HepG2 (cell line): Measurements from ENCODE around the gene FDXR. TPM values are rescaled to one million over a fixed set of nuclear protein-coding genes. Genes with fewer than 3 reads are reported as not detected.
A peak's percentile ranks its signal among the peaks of the same experiment; 100 is the strongest.

Source experiments
- DMAP1 ChIP-seq: IDR thresholded peaks from 2 replicates; pipeline ENCODE4 v1.6.1; 2016
- GATAD1 ChIP-seq: IDR thresholded peaks from 2 replicates; pipeline ENCODE4 v1.6.1; 2016; ENCODE audit warnings: missing genetic modification reagents, missing compliant biosample characterization
- KLF6 ChIP-seq: IDR thresholded peaks from 2 replicates; pipeline ENCODE4 v1.8.0; 2016; ENCODE audit warnings: missing biosample characterization, missing genetic modification reagents
- KLF9 ChIP-seq: IDR thresholded peaks from 2 replicates; pipeline ENCODE4 v1.6.1; 2016; ENCODE audit warnings: low read depth
- NFKBIZ ChIP-seq: IDR thresholded peaks from 2 replicates; pipeline ENCODE4 v1.6.1; 2018; ENCODE audit warnings: missing genetic modification reagents, missing compliant biosample characterization
- NR2F1 ChIP-seq, 2 experiments: fragments of 450-650 bp in 1 of 2; formaldehyde crosslinking in 1 of 2; IDR thresholded peaks; 2 replicates each; pipeline versions ENCODE4 v1.5.0 to v1.6.1; 2016 to 2020; ENCODE audit warnings: mild to moderate bottlenecking in 1 of 2, missing compliant biosample characterization in 1 of 2, missing genetic modification reagents in 1 of 2, moderate library complexity in 1 of 2
- POLR2AphosphoS5 ChIP-seq: IDR thresholded peaks from 2 replicates; pipeline ENCODE4 v1.6.1; 2012; ENCODE audit warnings: low read depth, low read length
- POLR2G ChIP-seq: fragments of 200-400 bp; formaldehyde crosslinking; IDR thresholded peaks from 2 replicates; pipeline ENCODE4 v1.6.1; 2018; ENCODE audit warnings: mild to moderate bottlenecking, low read depth, low read length, moderate library complexity
- REL ChIP-seq: sonication (generic); formaldehyde crosslinking; conservative IDR thresholded peaks from 2 replicates; pipeline ENCODE4 v1.8.0; 2022; ENCODE audit warnings: mild to moderate bottlenecking, missing genetic modification reagents, moderate library complexity
- SIX1 ChIP-seq: sonication (generic); formaldehyde crosslinking; IDR thresholded peaks from 2 replicates; pipeline ENCODE4 v1.4.0; 2020; ENCODE audit warnings: missing genetic modification reagents, borderline replicate concordance
- ZMYM2 ChIP-seq: sonication (generic); formaldehyde crosslinking; IDR thresholded peaks from 2 replicates; pipeline ENCODE4 v1.8.0; 2022; ENCODE audit warnings: mild to moderate bottlenecking, missing genetic modification reagents
- ZNF207 ChIP-seq: fragments of 450-650 bp; IDR thresholded peaks from 2 replicates; pipeline ENCODE4 v1.6.1; 2016; ENCODE audit warnings: antibody characterized with exemption, borderline replicate concordance
- ZNF501 ChIP-seq: sonication (generic); formaldehyde crosslinking; IDR thresholded peaks from 2 replicates; pipeline ENCODE4 v1.5.1; 2020; ENCODE audit warnings: mild to moderate bottlenecking, moderate library complexity, missing genetic modification reagents
- ZNF619 ChIP-seq: sonication (generic); formaldehyde crosslinking; IDR thresholded peaks from 2 replicates; pipeline ENCODE4 v1.4.0; 2020; ENCODE audit warnings: mild to moderate bottlenecking, missing genetic modification reagents
- ZNF775 ChIP-seq: sonication (generic); formaldehyde crosslinking; IDR thresholded peaks from 2 replicates; pipeline ENCODE4 v1.4.0; 2020; ENCODE audit warnings: missing genetic modification reagents, mild to moderate bottlenecking, moderate library complexity, borderline replicate concordance
- ZNF850 ChIP-seq: sonication (generic); formaldehyde crosslinking; conservative IDR thresholded peaks from 2 replicates; pipeline ENCODE4 v1.9.0; 2021; ENCODE audit warnings: mild to moderate bottlenecking, missing genetic modification reagents
- polyA plus RNA-seq, 8 experiments: library from polyadenylated mRNA; depleted of rRNA in 3 of 8; stranded (reverse) in 7 of 8; unstranded in 1 of 8; fragments of >200 nt; fragmentation: Illumina TruSeq in 4 of 8; extraction: Trizol in 4 of 8; gene quantifications; 2 replicates each; pipeline versions ENCODE4 v1.2.1 to v1.2.3, GENCODE V29; 2011 to 2016; ENCODE audit warnings: low read depth in 4 of 8, missing spikeins in 1 of 8, mixed read lengths in 1 of 8; ENCODE audit not compliant: insufficient read depth in 1 of 8
- total RNA-seq, 5 experiments: library from RNA; depleted of rRNA; stranded (reverse); fragments of >200 nt; fragmentation: Illumina TruSeq; extraction: Trizol; gene quantifications; 2 replicates each; pipeline ENCODE4 v1.2.3, GENCODE V29; 2016; ENCODE audit warnings: low read depth in 1 of 5
- TF ChIP-seq, protein P1 (sequence below): sonication (generic); formaldehyde crosslinking; IDR thresholded peaks from 2 replicates; pipeline ENCODE4 v1.8.0; 2023; ENCODE audit warnings: mild to moderate bottlenecking, missing genetic modification reagents
- TF ChIP-seq, protein P2 (sequence below): IDR thresholded peaks from 2 replicates; pipeline ENCODE4 v1.6.1; 2018; ENCODE audit warnings: missing genetic modification reagents, mild to moderate bottlenecking, missing compliant biosample characterization
- TF ChIP-seq, protein P3 (sequence below): sonication (generic); formaldehyde crosslinking; IDR thresholded peaks from 2 replicates; pipeline ENCODE4 v1.5.1; 2020; ENCODE audit warnings: mild to moderate bottlenecking, missing genetic modification reagents, moderate library complexity
- TF ChIP-seq, protein P4 (sequence below), 2 experiments: IDR thresholded peaks; 2 replicates each; pipeline ENCODE4 v1.6.1; 2011 to 2012; ENCODE audit warnings: low read length in 2 of 2, borderline replicate concordance in 1 of 2, low read depth in 1 of 2, mild to moderate bottlenecking in 1 of 2, moderate library complexity in 1 of 2

The FDXR gene
- total and polyA plus RNA-seq, 2 of the 13 experiments (the other 11 are each of a cell fraction or from before 2014, with no cell fraction given) = 23.4 to 116 TPM

DNA sequence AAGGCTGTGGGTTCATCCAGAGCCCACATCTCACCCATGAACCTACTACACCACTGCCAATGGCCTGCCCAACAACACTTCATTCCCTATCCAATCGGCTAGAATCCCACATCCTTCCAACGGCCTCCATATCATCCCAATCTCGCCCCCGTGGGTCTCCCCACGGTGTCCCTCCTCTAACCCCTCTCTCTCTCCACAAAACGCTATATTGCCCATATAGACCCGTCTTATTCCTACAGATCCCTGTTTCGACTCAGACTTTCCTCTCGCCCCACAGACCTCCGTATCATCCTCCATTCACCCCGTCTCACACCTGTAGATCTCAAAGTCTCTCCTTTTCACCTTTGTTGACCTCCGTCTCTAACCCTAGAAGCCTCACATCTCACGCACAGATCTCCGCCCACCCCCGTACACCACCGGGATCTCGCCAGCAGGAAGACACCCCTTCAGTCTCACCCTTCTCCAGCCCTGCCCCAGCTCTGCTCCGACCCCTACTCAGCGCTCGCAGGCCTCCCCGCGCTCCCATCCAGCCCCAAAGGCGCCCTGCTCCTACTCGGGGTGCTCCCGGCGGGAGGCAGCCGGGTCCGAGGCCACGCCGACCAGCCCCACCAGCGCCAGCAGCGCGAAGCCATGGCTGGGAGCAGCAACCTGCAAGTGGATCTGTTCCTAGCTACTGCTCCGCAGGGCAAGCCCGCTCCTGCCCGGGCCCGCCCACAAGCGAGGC is at the start of gene FDXR (continued):
- no peak for TF ChIP-seq ZMYM2
- peak in 1 of 2 experiments; percentile 26; a peak in 1 of 4 replicates for TF ChIP-seq NR2F1 (CRISPR knock-in tag; IDR thresholded peaks at IDR 0.05)
- TF ChIP-seq ZNF207 = no peak
- TF ChIP-seq POLR2AphosphoS5 = peak; percentile 98
- TF ChIP-seq SIX1 (CRISPR knock-in tag) = no peak
- TF ChIP-seq GATAD1 (CRISPR knock-in tag) = no peak
- TF ChIP-seq, protein P1, sequence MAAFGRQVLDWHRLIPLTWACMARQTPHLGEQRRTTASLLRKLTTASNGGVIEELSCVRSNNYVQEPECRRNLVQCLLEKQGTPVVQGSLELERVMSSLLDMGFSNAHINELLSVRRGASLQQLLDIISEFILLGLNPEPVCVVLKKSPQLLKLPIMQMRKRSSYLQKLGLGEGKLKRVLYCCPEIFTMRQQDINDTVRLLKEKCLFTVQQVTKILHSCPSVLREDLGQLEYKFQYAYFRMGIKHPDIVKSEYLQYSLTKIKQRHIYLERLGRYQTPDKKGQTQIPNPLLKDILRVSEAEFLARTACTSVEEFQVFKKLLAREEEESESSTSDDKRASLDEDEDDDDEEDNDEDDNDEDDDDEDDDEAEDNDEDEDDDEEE (CRISPR knock-in tag) = no peak
- TF ChIP-seq, protein P2, sequence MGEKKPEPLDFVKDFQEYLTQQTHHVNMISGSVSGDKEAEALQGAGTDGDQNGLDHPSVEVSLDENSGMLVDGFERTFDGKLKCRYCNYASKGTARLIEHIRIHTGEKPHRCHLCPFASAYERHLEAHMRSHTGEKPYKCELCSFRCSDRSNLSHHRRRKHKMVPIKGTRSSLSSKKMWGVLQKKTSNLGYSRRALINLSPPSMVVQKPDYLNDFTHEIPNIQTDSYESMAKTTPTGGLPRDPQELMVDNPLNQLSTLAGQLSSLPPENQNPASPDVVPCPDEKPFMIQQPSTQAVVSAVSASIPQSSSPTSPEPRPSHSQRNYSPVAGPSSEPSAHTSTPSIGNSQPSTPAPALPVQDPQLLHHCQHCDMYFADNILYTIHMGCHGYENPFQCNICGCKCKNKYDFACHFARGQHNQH (CRISPR knock-in tag) = peak; percentile 52
- peak; percentile 6; the same call in 1 of the 2 replicates for TF ChIP-seq KLF9
- peak; percentile 84; the same call in 1 of the 2 replicates for TF ChIP-seq KLF6 (CRISPR knock-in tag)
- TF ChIP-seq NFKBIZ = peak; percentile 70
- TF ChIP-seq, protein P3, sequence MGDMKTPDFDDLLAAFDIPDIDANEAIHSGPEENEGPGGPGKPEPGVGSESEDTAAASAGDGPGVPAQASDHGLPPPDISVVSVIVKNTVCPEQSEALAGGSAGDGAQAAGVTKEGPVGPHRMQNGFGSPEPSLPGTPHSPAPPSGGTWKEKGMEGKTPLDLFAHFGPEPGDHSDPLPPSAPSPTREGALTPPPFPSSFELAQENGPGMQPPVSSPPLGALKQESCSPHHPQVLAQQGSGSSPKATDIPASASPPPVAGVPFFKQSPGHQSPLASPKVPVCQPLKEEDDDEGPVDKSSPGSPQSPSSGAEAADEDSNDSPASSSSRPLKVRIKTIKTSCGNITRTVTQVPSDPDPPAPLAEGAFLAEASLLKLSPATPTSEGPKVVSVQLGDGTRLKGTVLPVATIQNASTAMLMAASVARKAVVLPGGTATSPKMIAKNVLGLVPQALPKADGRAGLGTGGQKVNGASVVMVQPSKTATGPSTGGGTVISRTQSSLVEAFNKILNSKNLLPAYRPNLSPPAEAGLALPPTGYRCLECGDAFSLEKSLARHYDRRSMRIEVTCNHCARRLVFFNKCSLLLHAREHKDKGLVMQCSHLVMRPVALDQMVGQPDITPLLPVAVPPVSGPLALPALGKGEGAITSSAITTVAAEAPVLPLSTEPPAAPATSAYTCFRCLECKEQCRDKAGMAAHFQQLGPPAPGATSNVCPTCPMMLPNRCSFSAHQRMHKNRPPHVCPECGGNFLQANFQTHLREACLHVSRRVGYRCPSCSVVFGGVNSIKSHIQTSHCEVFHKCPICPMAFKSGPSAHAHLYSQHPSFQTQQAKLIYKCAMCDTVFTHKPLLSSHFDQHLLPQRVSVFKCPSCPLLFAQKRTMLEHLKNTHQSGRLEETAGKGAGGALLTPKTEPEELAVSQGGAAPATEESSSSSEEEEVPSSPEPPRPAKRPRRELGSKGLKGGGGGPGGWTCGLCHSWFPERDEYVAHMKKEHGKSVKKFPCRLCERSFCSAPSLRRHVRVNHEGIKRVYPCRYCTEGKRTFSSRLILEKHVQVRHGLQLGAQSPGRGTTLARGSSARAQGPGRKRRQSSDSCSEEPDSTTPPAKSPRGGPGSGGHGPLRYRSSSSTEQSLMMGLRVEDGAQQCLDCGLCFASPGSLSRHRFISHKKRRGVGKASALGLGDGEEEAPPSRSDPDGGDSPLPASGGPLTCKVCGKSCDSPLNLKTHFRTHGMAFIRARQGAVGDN = peak; percentile 88
- TF ChIP-seq REL (CRISPR knock-in tag) = 0 out of 2 replicates have a peak, but pooled peaks have one; percentile 93
- TF ChIP-seq ZNF501 (CRISPR knock-in tag) = peak; percentile 39
- peak; percentile 81 for TF ChIP-seq POLR2G
- no peak for TF ChIP-seq ZNF619 (CRISPR knock-in tag)
- TF ChIP-seq, protein P4, sequence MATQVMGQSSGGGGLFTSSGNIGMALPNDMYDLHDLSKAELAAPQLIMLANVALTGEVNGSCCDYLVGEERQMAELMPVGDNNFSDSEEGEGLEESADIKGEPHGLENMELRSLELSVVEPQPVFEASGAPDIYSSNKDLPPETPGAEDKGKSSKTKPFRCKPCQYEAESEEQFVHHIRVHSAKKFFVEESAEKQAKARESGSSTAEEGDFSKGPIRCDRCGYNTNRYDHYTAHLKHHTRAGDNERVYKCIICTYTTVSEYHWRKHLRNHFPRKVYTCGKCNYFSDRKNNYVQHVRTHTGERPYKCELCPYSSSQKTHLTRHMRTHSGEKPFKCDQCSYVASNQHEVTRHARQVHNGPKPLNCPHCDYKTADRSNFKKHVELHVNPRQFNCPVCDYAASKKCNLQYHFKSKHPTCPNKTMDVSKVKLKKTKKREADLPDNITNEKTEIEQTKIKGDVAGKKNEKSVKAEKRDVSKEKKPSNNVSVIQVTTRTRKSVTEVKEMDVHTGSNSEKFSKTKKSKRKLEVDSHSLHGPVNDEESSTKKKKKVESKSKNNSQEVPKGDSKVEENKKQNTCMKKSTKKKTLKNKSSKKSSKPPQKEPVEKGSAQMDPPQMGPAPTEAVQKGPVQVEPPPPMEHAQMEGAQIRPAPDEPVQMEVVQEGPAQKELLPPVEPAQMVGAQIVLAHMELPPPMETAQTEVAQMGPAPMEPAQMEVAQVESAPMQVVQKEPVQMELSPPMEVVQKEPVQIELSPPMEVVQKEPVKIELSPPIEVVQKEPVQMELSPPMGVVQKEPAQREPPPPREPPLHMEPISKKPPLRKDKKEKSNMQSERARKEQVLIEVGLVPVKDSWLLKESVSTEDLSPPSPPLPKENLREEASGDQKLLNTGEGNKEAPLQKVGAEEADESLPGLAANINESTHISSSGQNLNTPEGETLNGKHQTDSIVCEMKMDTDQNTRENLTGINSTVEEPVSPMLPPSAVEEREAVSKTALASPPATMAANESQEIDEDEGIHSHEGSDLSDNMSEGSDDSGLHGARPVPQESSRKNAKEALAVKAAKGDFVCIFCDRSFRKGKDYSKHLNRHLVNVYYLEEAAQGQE (IDR thresholded peaks at IDR 0.05; ENCODE audit: borderline replicate concordance in 1 of 2, low read depth in 1 of 2, low read length in 2 of 2) = peak in 1 of 2 experiments; percentile 79; a peak in 1 of 4 replicates
- peak; percentile 83; the same call in 1 of the 2 replicates for TF ChIP-seq ZNF850 (CRISPR knock-in tag)
- peak; percentile 33; the same call in 1 of the 2 replicates for TF ChIP-seq DMAP1 (CRISPR knock-in tag)
- no peak for TF ChIP-seq ZNF775 (CRISPR knock-in tag)
